Neural crest cell (in vitro differentiated cells): ENCODE measurements around the gene NREP. TPM values are rescaled to one million over a fixed set of nuclear protein-coding genes. Genes with fewer than 3 reads are reported as not detected.

Experiments
- DNase-seq: peaks from one replicate; pipeline ENCODE4 v3.0.0; 2021; ENCODE audit warnings: low read depth, mixed read lengths, low spot score
- H3K27ac Mint-ChIP-seq: one replicate; pipeline ENCODE4 v1.8.0; 2021; ENCODE audit warnings: mild to moderate bottlenecking, mixed read lengths; ENCODE audit not compliant: unreplicated experiment
- H3K27me3 Mint-ChIP-seq: 2 replicates; pipeline ENCODE4 v1.8.0; 2021; ENCODE audit warnings: low read depth, mild to moderate bottlenecking, mixed read lengths
- H3K36me3 Mint-ChIP-seq: 2 replicates; pipeline ENCODE4 v1.8.0; 2021; ENCODE audit warnings: low read depth, mild to moderate bottlenecking, mixed read lengths
- H3K4me1 Mint-ChIP-seq: 2 replicates; pipeline ENCODE4 v1.8.0; 2021; ENCODE audit warnings: mixed read lengths
- H3K4me3 Mint-ChIP-seq: one replicate; pipeline ENCODE4 v1.8.0; 2021; ENCODE audit warnings: mild to moderate bottlenecking, mixed read lengths
- H3K9me3 Mint-ChIP-seq: 2 replicates; pipeline ENCODE4 v1.8.0; 2021; ENCODE audit warnings: mixed read lengths
- CTCF ChIP-seq: fragments of 200-600 bp; sonication (generic); conservative IDR thresholded peaks from 2 replicates; pipeline ENCODE4 v1.5.0; 2021; ENCODE audit warnings: antibody characterized with exemption, mild to moderate bottlenecking
- long read RNA-seq: library from polyadenylated mRNA; unstranded; transcript quantifications from one replicate; pipeline ENCODE4 v2.0.0, GENCODE V29; 2020
- total RNA-seq: library from RNA; stranded (reverse); gene quantifications from 2 replicates; pipeline ENCODE4 v1.2.1, GENCODE V29; 2021

The NREP gene
- total RNA-seq, result 382 and 404 TPM in 2 replicates
- long read RNA-seq, transcript NREP-201 (4 exons, 2,013 nt), result major isoform, 90 of 161 reads
- long read RNA-seq, partial matches to known transcripts, result 9 of 161 reads
- long read RNA-seq, other reads (novel, unspliced or antisense), result 52 of 161 reads

GRCh38 chr5:111756581-111757354, at the start of gene NREP:
TSS of gene NREP (minus strand) at chr5:111757194. CDS start at chr5:111755772, 1,422 bp downstream.
- H3K4me1 Mint-ChIP-seq, result peaks cover 36% of the 10 kb centered on the region
- peak within 1 kb of the TSS; percentile 94 for H3K4me3 Mint-ChIP-seq
- peak; percentile 36 for DNase-seq
- peak within 1 kb of the TSS; percentile 98 for H3K27ac Mint-ChIP-seq
- no peak for TF ChIP-seq CTCF
- peaks cover 2% of the 10 kb centered on the region for H3K9me3 Mint-ChIP-seq
- H3K36me3 Mint-ChIP-seq, result peaks cover 6% of the 10 kb centered on the region
- H3K27me3 Mint-ChIP-seq, result no peaks in the 10 kb centered on the region

- H3K4me1 Mint-ChIP-seq, result no peaks in the 10 kb centered on the region
- no peaks in the 10 kb centered on the region for H3K36me3 Mint-ChIP-seq
- H3K9me3 Mint-ChIP-seq, result peaks cover 3% of the 10 kb centered on the region
- DNase-seq, result no peak
- H3K4me3 Mint-ChIP-seq, result no peak overlapping the region
- no peaks in the 10 kb centered on the region for H3K27me3 Mint-ChIP-seq
- H3K27ac Mint-ChIP-seq, result no peak overlapping the region
- no peak for TF ChIP-seq CTCF
Measured at GRCh38 chr5:111806753-111807152, 49.8 kb upstream of the NREP start.

GRCh38 chr5:111806156-111806555, 49.2 kb upstream of the NREP start:
- no peaks in the 10 kb centered on the region for H3K4me1 Mint-ChIP-seq
- no peaks in the 10 kb centered on the region for H3K36me3 Mint-ChIP-seq
- TF ChIP-seq CTCF, result no peak
- no peaks in the 10 kb centered on the region for H3K27me3 Mint-ChIP-seq
- no peak overlapping the region for H3K4me3 Mint-ChIP-seq
- DNase-seq, result no peak
- H3K27ac Mint-ChIP-seq, result no peak overlapping the region
- peaks cover 3% of the 10 kb centered on the region for H3K9me3 Mint-ChIP-seq

GRCh38 chr5:111805071-111805470, 48.1 kb upstream of the NREP start:
- Mint-ChIP-seq H3K36me3 (no peaks in the 10 kb centered on the region), H3K27ac (no peak overlapping the region), H3K27me3 (no peaks in the 10 kb centered on the region), H3K4me3 (no peak overlapping the region), H3K9me3 (peaks cover 3% of the 10 kb centered on the region), H3K4me1 (no peaks in the 10 kb centered on the region)
- no peak for DNase-seq
- no peak for TF ChIP-seq CTCF

- Mint-ChIP-seq H3K4me1 (no peaks in the 10 kb centered on the region), H3K4me3 (no peak overlapping the region), H3K27me3 (no peaks in the 10 kb centered on the region), H3K27ac (no peak overlapping the region), H3K36me3 (no peaks in the 10 kb centered on the region), H3K9me3 (peaks cover 5% of the 10 kb centered on the region)
- TF ChIP-seq CTCF, result no peak
- DNase-seq, result no peak
Measured at GRCh38 chr5:111800351-111800750, 43.4 kb upstream of the NREP start.
